ENCODE data around the gene KLHL15. TPM values are rescaled to one million over a fixed set of nuclear protein-coding genes. Genes with fewer than 3 reads are reported as not detected.

KLHL15 gene
- total and polyA plus RNA-seq, 2 experiments from 2014 or later: 2.4 to 15.0 TPM

DNA sequence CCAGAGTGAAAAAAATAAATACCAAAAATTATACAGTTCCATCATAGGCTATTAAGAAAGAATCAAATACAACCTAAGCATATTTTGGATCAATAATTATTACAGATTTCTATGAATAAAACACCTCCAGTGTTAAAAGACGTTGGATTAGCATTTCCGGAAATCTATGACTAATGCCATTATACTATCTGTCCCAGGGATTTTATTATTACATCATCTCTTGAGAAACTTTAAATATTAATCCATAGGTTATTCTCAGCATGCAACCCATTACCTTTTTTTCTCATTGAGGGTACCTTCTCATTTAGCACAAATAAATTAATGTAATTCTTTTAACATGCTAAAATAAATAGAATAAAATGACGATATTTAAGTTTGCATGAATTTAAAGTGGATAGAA, 74.6 kb downstream of the KLHL15 start:
- H3K27ac ChIP-seq (ENCODE audit: low read depth): no peak overlapping the region
- peaks cover 28% of the 10 kb centered on the region for H3K4me1 Mint-ChIP-seq
- H3K27ac Mint-ChIP-seq: no peak overlapping the region
- no peaks in the 10 kb centered on the region for H3F3A ChIP-seq (replicated peaks; ENCODE audit: low read depth)
- H3K9me2 ChIP-seq (ENCODE audit: insufficient read depth): no peaks in the 10 kb centered on the region
- H2AFZ ChIP-seq: no peak overlapping the region
- H3K4me3 Mint-ChIP-seq: no peak overlapping the region
- no peak overlapping the region for H3K4me3 ChIP-seq
- H3K27me3 Mint-ChIP-seq (ENCODE audit: insufficient read depth, low read depth, poor library complexity): no peaks in the 10 kb centered on the region
- H3K36me3 Mint-ChIP-seq (ENCODE audit: low read depth): no peaks in the 10 kb centered on the region; the same call in 2 of the 3 replicates
- H3K79me2 ChIP-seq (replicated peaks; ENCODE audit: insufficient read depth): no peaks in the 10 kb centered on the region
- H4K20me1 ChIP-seq (replicated peaks; ENCODE audit: insufficient read depth): no peaks in the 10 kb centered on the region
- no peaks in the 10 kb centered on the region for H3K36me3 ChIP-seq (ENCODE audit: insufficient read depth)
- H3K27me3 ChIP-seq (ENCODE audit: insufficient read depth): no peaks in the 10 kb centered on the region
- H3K4me2 ChIP-seq: 0 out of 2 replicates have a peak overlapping the region, but pooled peaks have one; percentile 14
- no peak for TF ChIP-seq ZNF462 (CRISPR knock-in tag; IDR thresholded peaks at IDR 0.05)
- no peak for TF ChIP-seq STAT1 (IDR thresholded peaks at IDR 0.05; ENCODE audit: unreplicated experiment)
- TF ChIP-seq ZNF114 (CRISPR knock-in tag; IDR thresholded peaks at IDR 0.05): no peak
- TF ChIP-seq POLR2AphosphoS5 (IDR thresholded peaks at IDR 0.05; ENCODE audit: low read depth): no peak
- TF ChIP-seq, protein P1, sequence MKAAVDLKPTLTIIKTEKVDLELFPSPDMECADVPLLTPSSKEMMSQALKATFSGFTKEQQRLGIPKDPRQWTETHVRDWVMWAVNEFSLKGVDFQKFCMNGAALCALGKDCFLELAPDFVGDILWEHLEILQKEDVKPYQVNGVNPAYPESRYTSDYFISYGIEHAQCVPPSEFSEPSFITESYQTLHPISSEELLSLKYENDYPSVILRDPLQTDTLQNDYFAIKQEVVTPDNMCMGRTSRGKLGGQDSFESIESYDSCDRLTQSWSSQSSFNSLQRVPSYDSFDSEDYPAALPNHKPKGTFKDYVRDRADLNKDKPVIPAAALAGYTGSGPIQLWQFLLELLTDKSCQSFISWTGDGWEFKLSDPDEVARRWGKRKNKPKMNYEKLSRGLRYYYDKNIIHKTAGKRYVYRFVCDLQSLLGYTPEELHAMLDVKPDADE (IDR thresholded peaks at IDR 0.05): no peak
- no peak for TF ChIP-seq EZH2 (IDR thresholded peaks at IDR 0.05; ENCODE audit: low read depth, unreplicated experiment)
- no peak for TF ChIP-seq NANOG (IDR thresholded peaks at IDR 0.05; ENCODE audit: borderline replicate concordance)
- TF ChIP-seq ZNF331 (CRISPR knock-in tag; IDR thresholded peaks at IDR 0.05; ENCODE audit: low read depth): no peak
- no peak for TF ChIP-seq REST (IDR thresholded peaks at IDR 0.05; ENCODE audit: unreplicated experiment)
- TF ChIP-seq JUNB (IDR thresholded peaks at IDR 0.05; ENCODE audit: unreplicated experiment): no peak
- no peak for TF ChIP-seq EZH2phosphoT487 (IDR thresholded peaks at IDR 0.05; ENCODE audit: unreplicated experiment)
- no peak for TF ChIP-seq CREB1 (CRISPR knock-in tag; IDR thresholded peaks at IDR 0.05; ENCODE audit: low read depth)
- TF ChIP-seq, protein P2, sequence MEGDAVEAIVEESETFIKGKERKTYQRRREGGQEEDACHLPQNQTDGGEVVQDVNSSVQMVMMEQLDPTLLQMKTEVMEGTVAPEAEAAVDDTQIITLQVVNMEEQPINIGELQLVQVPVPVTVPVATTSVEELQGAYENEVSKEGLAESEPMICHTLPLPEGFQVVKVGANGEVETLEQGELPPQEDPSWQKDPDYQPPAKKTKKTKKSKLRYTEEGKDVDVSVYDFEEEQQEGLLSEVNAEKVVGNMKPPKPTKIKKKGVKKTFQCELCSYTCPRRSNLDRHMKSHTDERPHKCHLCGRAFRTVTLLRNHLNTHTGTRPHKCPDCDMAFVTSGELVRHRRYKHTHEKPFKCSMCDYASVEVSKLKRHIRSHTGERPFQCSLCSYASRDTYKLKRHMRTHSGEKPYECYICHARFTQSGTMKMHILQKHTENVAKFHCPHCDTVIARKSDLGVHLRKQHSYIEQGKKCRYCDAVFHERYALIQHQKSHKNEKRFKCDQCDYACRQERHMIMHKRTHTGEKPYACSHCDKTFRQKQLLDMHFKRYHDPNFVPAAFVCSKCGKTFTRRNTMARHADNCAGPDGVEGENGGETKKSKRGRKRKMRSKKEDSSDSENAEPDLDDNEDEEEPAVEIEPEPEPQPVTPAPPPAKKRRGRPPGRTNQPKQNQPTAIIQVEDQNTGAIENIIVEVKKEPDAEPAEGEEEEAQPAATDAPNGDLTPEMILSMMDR (conservative IDR thresholded peaks at IDR 0.05; ENCODE audit: low read depth in 2 of 2): no peak
- ATAC-seq: no peak
- H3K4me1 ChIP-seq (ENCODE audit: insufficient read depth): peaks cover 10% of the 10 kb centered on the region
- H3K9me3 Mint-ChIP-seq: no peaks in the 10 kb centered on the region
- no peak for DNase-seq (ENCODE audit: low spot score)

Measured in GM23338 (cell line).